CD4-positive, alpha-beta T cell treated with Interleukin-4 for 1 hour (primary cell): ENCODE results near the gene CORO1C.

Experiments used
- DNase-seq, 2 donors: peaks; one replicate each; pipeline ENCODE4 v3.0.0-alpha.2; 2020 to 2022

CORO1C gene

DNA sequence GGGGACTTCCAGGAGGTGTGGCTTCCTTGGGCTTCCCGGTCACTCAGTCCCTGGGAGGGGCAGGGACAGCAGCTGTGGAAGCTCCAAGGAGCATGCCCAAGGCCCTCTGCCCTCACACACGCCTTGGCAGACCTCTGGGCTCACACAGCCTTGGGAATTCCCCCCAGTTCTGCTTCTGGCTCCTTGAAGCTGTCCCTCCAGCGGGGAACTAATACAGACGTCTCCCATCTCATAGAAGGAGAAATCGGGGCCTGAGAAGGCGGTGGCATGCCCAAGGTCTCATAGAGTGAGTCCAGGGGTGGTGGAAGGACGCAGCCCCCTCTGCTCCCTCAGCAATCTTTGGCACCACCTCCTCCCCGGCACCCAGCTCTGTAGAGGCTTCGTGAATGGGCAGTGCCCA is 117.8 kb downstream of the CORO1C start:
- no peak for DNase-seq

DNA sequence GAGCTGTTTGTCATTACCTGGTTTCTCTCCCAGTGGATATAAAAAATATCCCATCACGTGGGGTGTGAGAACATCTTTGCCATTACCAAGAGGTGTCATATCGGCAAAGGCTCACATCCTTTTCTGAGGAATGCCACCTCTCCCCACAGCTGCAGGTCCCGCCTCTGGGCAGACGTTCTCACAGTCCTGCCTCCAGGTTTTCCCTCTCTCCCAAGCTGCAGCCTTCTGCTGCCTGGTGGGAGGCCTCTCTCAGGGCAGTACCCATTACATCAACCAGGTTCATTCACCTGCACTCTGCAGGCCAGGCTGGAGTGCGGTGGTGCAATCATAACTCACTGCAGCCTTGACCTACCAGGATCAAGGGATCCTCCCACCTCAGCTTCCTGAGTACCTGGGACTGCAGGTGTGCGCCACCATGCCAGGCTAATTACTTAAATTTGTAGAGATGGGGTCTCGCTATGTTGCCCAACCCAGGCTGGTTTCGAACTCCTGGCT is 118.5 kb downstream of the CORO1C start:
- no peak for DNase-seq

- DNase-seq = peak; percentile 60 to 64
Measured at GRCh38 chr12:108611884-108612415, 119.4 kb downstream of the CORO1C start.

- DNase-seq = no peak
Measured at GRCh38 chr12:108610856-108611605, 120.3 kb downstream of the CORO1C start.

GRCh38 chr12:108610336-108610815 is 120.9 kb downstream of the CORO1C start:
- no peak for DNase-seq

- DNase-seq = no peak
Measured at GRCh38 chr12:108609537-108610335, 121.6 kb downstream of the CORO1C start.

DNA sequence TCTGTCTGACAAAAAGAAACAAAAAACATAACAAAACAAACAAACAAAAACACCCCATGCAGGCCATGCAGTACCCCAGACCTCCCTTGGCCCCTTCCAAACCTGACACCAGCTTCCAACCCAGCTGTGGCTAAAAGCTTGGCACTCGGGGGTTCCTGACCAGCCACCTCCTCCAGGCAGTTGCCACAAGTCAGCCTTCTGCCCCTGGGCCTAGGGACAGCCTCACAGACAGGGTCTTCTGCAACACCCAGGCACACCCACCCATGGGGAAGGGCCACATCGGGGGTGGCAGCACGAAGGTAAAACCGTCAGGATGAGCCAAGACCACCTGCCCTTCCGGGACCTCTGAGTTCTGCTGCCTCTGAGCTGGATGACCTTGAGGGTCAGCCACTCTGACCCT is 122.7 kb downstream of the CORO1C start:
- no peak for DNase-seq

DNA sequence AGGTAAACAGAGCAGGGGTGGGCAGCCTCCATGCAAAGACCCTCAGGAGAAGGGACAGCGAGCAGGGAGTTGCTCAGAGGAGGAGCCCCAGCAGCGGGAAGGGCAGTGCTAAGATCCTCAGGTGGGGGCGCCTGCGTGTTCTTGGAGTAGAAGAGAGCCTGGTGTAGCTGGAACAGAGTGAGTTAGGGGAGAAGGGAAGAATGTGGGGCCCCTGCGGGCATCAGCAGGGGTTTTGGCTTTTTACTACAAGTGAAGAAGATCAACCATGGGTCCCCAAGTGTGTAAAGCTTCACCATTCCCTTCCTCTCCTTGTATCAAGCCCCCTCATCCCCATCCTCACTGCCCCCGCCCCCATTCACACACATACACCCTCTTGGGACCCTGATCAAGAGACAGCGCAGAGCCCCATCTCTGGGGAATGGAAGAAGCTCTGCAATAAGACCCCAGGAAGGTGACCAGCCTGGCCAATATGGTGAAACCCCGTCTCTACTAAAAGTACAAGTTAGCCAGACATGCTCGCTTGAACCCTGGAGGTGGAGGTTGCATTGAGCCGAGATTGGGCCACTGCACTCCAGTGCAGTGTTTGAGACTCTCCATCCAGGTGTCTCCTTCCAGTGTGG is 123.2 kb downstream of the CORO1C start:
- DNase-seq = no peak

- DNase-seq = no peak
Measured at GRCh38 chr12:108606492-108606891, 124.8 kb downstream of the CORO1C start.

DNA sequence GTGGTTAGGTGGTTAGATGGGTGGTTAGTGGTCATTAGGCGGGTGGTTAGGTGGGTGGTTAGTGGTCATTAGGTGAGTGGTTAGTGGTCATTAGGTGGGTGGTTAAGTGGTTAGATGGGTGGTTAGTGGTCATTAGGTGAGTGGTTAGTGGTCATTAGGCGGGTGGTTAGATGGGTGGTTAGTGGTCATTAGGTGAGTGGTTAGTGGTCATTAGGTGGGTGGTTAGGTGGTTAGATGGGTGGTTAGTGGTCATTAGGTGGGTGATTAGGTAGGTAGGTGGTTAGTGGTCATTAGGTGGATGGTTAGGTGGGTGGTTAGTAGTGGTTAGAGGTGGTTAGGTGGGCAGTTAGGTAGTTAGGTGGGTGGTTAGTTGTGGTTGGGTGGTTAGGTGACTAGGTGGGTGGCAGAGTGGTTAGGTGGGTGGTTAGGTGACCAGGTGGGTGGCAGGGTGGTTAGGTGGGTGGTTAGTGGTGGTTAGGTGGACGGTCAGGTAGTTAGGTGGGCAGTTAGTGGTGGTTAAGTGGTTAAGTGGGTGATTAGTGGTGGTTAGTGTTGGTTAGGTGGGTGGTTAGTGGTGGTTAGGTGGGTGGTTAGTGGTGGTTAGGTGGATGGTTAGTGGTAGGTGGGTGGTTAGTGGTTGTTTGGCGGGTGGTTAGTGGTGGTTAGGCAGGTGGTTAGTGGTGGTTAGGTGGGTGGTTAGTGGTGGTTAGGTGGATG is 125.5 kb downstream of the CORO1C start:
- no peak for DNase-seq

GRCh38 chr12:108605000-108605689 is 126.2 kb downstream of the CORO1C start:
- no peak for DNase-seq

GRCh38 chr12:108604208-108604941 is 126.9 kb downstream of the CORO1C start:
- DNase-seq = no peak

DNA sequence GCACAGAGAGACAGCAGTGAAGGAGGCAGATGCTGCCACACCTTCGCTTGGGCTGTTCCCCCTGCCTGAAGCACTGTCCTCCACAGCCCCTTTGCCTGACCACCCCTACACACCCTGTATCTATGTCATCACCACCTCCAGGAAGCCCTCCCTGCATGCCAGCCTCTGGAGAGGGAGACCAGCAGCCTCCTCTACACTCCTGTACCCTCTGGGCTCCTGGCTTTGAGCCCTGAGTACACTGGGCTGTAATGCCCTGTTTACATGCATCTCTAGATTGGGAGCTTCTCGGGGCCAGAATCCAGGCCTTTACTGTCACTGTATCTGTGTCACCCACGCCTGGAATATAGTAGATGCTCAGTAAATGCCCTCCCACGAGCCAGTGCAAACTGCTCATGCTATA is 127.6 kb downstream of the CORO1C start:
- DNase-seq = no peak

DNA sequence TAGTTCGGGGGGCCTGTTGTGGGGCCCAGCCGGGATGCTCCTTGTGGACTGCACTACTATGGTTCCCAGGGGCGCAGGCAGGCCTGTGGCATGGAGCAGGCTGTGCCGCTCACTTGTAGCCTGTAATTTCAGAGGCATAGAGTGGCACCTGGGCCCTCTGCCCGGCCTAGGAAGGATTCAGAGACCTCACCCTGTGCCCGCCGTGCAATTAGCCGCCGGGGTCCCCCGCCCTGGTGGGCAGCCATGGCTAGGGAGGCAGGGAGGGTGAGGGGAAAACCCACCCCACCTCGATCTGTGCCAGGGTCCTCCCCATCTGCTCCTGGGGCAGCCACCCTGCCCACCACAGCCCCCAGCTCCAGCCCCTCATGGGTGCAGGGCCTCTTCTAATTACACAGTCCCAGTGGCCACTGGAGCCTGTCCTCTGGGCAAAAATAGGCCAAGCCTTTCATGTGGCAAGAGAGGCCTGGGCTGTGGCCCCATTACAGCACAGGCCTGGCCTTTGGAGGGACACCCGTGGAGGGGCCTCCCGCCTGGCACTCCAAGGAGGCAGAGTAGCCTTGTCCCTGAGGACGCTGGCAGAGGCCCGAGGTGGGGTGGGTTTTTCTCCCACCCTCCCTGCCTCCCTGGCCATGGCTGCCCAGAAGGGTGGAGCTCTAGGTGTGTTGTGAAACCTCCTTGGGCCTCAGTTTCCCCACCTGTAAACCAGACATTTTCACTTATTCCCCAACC is 128.2 kb downstream of the CORO1C start:
- no peak for DNase-seq

DNA sequence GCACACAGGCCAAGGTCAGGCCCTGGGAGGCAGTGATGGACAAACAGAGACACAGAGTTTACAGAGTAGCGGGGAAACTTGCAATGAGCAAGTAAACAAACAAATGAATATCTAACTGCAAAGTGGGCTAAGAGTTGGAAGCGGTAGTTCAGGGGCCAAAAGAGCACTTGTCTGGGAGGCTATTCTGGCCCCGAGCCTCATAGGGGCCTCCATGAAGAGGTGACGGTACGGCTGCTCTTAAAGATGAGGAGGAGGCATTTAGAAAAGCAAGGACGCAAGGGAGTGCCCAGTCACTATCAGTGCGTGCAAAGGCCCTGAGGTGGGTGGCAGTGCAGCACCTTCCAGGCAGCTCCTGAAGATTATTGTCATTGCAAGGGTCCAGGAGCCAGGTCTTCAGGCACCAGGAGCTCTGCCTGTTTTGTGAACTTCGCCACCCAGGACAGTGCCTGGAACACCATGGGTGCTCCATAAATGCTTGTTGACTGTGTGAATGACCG is 129.1 kb downstream of the CORO1C start:
- DNase-seq = no peak

DNA sequence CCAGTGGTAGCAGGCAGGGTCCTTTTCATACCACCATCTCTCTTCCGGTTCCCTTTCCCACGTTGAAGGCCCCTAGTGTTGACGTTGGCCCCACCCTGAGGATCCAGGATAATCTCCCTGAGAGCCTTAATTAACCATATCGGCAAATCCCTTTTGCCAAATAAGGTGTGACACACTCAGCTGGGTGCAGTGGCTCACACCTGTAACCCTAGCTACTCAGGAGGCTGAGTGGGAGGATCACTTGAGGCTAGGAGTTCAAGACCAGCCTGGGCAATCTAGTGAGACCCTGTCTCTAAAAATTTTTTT is 130.7 kb downstream of the CORO1C start:
- DNase-seq = no peak

DNA sequence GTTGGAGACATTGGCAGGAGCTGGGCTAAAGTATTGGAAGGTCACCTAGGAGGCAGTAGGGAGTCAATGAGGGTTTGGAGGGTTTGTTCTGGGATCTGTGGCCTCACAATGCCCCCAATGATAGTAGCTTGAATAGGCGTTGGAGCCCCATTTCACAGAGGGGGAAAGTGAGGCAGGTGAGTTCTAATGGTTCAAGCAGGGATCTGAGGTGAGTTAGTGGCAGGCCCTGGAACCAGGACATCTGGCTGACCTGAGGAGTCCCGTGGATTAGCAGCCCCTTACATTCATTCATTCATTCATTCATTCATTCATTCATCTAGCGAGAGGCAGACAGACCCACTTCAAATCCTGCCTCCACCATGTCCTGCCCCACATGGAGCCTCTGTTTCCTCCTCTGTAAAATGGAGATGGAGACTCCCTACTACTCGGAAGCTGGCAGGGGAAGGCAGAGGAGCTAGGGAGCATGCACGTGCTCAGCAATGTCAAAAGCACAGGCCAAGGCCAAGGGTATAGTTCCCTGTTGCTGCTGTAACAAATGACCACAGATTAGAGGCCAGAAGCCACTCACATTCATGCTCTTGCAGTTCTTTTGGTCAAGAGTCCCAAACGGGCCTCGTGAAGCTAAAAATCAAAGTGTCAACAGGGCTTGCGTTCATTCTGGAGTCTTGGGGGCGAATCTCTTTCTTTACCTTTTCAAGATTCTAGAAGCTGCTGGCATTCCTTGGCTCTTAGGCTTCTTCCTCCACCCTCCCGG is 131.2 kb downstream of the CORO1C start:
- DNase-seq = no peak

DNA sequence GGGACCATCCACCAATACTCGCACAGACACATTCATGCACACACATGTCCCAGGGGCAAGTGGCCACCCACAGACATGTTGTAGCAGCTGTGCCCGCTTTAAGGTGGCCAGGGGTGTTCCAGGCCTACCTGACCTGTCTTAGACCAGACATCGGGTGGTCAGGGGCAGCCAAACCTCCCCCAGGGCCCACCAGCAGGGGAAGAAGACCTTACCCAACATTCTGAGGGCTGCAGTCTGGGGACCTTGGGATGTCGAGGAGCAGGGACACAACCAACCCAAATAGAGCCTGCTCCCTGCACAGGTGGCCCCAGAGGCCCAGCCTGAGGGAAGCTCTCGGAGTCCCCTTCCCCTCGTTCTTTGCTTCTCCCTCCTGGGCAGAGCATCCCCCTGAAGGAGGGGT is 131.8 kb downstream of the CORO1C start:
- DNase-seq = no peak

DNA sequence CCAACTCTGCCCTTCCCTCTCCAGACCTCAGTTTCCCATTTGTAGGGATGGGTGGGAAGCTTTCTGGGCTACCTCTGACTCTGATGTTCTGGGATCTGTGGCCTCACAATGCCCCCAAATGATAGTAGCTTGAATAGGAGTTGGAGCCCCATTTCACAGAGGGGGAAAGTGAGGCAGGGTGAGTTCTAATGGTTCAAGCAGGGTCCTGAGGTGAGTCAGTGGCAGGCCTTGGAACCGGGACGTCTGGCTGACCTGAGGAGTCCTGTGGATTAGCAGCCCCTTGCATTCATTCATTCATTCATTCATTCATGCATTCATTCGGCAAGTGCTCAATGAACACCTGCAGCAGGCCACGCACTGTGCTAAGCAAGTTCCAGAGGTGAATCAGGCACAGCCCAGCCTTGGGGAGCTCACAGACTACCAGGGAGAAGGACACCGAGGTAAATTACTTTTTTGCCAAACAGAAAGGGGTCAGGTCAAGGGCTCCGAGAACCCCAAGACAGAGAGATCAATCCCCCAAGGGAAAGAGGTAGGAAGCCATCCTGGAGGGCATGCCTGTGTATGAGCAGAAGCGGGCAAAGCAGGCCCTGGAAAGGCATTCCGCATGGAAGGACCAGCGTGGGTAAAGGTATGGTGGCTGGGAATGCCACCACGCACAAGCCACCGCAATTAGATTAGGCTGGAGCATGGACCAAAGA is 132.6 kb downstream of the CORO1C start:
- no peak for DNase-seq
